HG03175 (cell line): ENCODE data around the gene EEA1.
A peak's percentile ranks its signal among the peaks of the same experiment; 100 is the strongest.
"Not testable (repeated sequence)": the region's sequence is repeated elsewhere in the genome, so short reads cannot be mapped to it uniquely, and the experiment has no call there.

Experiments used
- ATAC-seq: cut with Tn5 transposase; IDR thresholded peaks from one replicate; pipeline ENCODE4 v1.9.1; 2021; ENCODE audit warnings: mild to moderate bottlenecking, moderate library complexity; ENCODE audit not compliant: unreplicated experiment

The EEA1 gene

GRCh38 chr12:92928962-92929915 lies at the start of gene EEA1:
EEA1 (minus strand) TSS chr12:92929295; CDS start chr12:92929066, 229 bp downstream.
- ATAC-seq, result peak; percentile 88

- ATAC-seq, result no peak
Measured at GRCh38 chr12:92978607-92979006, 49.5 kb upstream of the EEA1 start.

GRCh38 chr12:92977326-92977725 lies 48.2 kb upstream of the EEA1 start:
- no peak for ATAC-seq

- no peak for ATAC-seq
Measured at GRCh38 chr12:92974759-92975158, 45.7 kb upstream of the EEA1 start.

GRCh38 chr12:92973614-92974013 lies 44.5 kb upstream of the EEA1 start:
- peak; percentile 51 for ATAC-seq

- ATAC-seq, result no peak
Measured at GRCh38 chr12:92971859-92972524, 42.9 kb upstream of the EEA1 start.

- no peak for ATAC-seq
Measured at GRCh38 chr12:92968176-92968813, 39.2 kb upstream of the EEA1 start.

GRCh38 chr12:92964378-92964777 lies 35.3 kb upstream of the EEA1 start:
- not testable (repeated sequence) for ATAC-seq

GRCh38 chr12:92961949-92962348 lies 32.9 kb upstream of the EEA1 start:
- ATAC-seq, result no peak

GRCh38 chr12:92955997-92956663 lies 27.0 kb upstream of the EEA1 start:
- no peak for ATAC-seq

- no peak for ATAC-seq
Measured at GRCh38 chr12:92953747-92954146, 24.7 kb upstream of the EEA1 start.

- ATAC-seq, result no peak
Measured at GRCh38 chr12:92952394-92952793, 23.3 kb upstream of the EEA1 start.

GRCh38 chr12:92951006-92951405 lies 21.9 kb upstream of the EEA1 start:
- no peak for ATAC-seq

- ATAC-seq, result no peak
Measured at GRCh38 chr12:92950011-92950410, 20.9 kb upstream of the EEA1 start.

GRCh38 chr12:92949466-92949865 lies 20.4 kb upstream of the EEA1 start:
- no peak for ATAC-seq

- ATAC-seq, result no peak
Measured at GRCh38 chr12:92947589-92948215, 18.6 kb upstream of the EEA1 start.

- ATAC-seq, result no peak
Measured at GRCh38 chr12:92945659-92946220, 16.6 kb upstream of the EEA1 start.

- peak; percentile 38 for ATAC-seq
Measured at GRCh38 chr12:92943482-92944250, 14.6 kb upstream of the EEA1 start.

- no peak for ATAC-seq
Measured at GRCh38 chr12:92942905-92943304, 13.8 kb upstream of the EEA1 start.
